GM23338 (cell line): ENCODE measurements around the gene CDC42BPA. TPM values are rescaled to one million over a fixed set of nuclear protein-coding genes. Genes with fewer than 3 reads are reported as not detected.

ENCODE experiments used
- ATAC-seq: fragments of 200-7000 bp; cut with Tn5 transposase; 3 replicates; pipeline ENCODE4 v1.9.1; 2020
- DNase-seq: peaks from one replicate; pipeline ENCODE4 v3.0.0-alpha.2; 2015; ENCODE audit warnings: low spot score
- H2AFZ ChIP-seq: fragments of 200-600 bp; sonication (generic); 2 replicates; pipeline ENCODE4 v1.8.0; 2016; ENCODE audit warnings: antibody characterized with exemption, mild to moderate bottlenecking, moderate library complexity
- H3F3A ChIP-seq: fragments of 200-600 bp; sonication (generic); replicated peaks from 2 replicates; pipeline ENCODE4 v1.8.0; 2017; ENCODE audit warnings: antibody characterized with exemption, mixed run types, low read depth
- H3K27ac ChIP-seq: fragments of 200-600 bp; sonication (generic); 2 replicates; pipeline ENCODE4 v1.6.1; 2016; ENCODE audit warnings: low read depth
- H3K27me3 ChIP-seq: fragments of 200-600 bp; sonication (generic); 2 replicates; pipeline ENCODE4 v1.8.0; 2016; ENCODE audit warnings: mild to moderate bottlenecking, mixed run types, moderate library complexity; ENCODE audit not compliant: insufficient read depth
- H3K36me3 ChIP-seq: fragments of 200-600 bp; sonication (generic); 2 replicates; pipeline ENCODE4 v1.8.0; 2016; ENCODE audit warnings: mild to moderate bottlenecking; ENCODE audit not compliant: insufficient read depth
- H3K4me1 ChIP-seq: fragments of 200-600 bp; sonication (generic); 2 replicates; pipeline ENCODE4 v1.8.0; 2016; ENCODE audit warnings: mild to moderate bottlenecking, moderate library complexity; ENCODE audit not compliant: insufficient read depth
- H3K4me2 ChIP-seq: fragments of 200-600 bp; sonication (generic); 2 replicates; pipeline ENCODE4 v1.7.1; 2017; ENCODE audit warnings: mixed run types
- H3K4me3 ChIP-seq: fragments of 200-600 bp; sonication (generic); 2 replicates; pipeline ENCODE4 v1.6.1; 2016; ENCODE audit warnings: mixed run types
- H3K79me2 ChIP-seq: fragments of 200-600 bp; sonication (generic); replicated peaks from 2 replicates; pipeline ENCODE4 v1.8.0; 2017; ENCODE audit warnings: mild to moderate bottlenecking; ENCODE audit not compliant: insufficient read depth
- H3K9me2 ChIP-seq: fragments of 200-600 bp; sonication (generic); 2 replicates; pipeline ENCODE4 v1.8.0; 2017; ENCODE audit not compliant: insufficient read depth
- H4K20me1 ChIP-seq: fragments of 200-600 bp; sonication (generic); replicated peaks from 2 replicates; pipeline ENCODE4 v1.8.0; 2017; ENCODE audit warnings: mild to moderate bottlenecking; ENCODE audit not compliant: insufficient read depth
- H3K27ac Mint-ChIP-seq: 2 replicates; pipeline ENCODE4 v1.8.0; 2020; ENCODE audit warnings: inconsistent platforms, mild to moderate bottlenecking, moderate library complexity, mixed read lengths
- H3K27me3 Mint-ChIP-seq: 3 replicates; pipeline ENCODE4 v1.8.0; 2022; ENCODE audit warnings: low read depth, mild to moderate bottlenecking, moderate library complexity, mixed read lengths, inconsistent platforms; ENCODE audit not compliant: insufficient read depth, poor library complexity
- H3K36me3 Mint-ChIP-seq: 3 replicates; pipeline ENCODE4 v1.8.0; 2021; ENCODE audit warnings: low read depth, mild to moderate bottlenecking, inconsistent platforms, moderate library complexity, mixed read lengths
- H3K4me1 Mint-ChIP-seq: 3 replicates; pipeline ENCODE4 v1.8.0; 2020; ENCODE audit warnings: mild to moderate bottlenecking, inconsistent platforms, mixed read lengths
- H3K4me3 Mint-ChIP-seq: 3 replicates; pipeline ENCODE4 v1.8.0; 2021; ENCODE audit warnings: moderate library complexity, mild to moderate bottlenecking, inconsistent platforms, mixed read lengths
- H3K9me3 Mint-ChIP-seq: 3 replicates; pipeline ENCODE4 v1.8.0; 2020; ENCODE audit warnings: moderate library complexity, mild to moderate bottlenecking, inconsistent platforms, mixed read lengths
- CREB1 ChIP-seq: fragments of 250-450 bp; sonication (Bioruptor Pico); IDR thresholded peaks from 2 replicates; pipeline ENCODE4 v1.5.0; 2020; ENCODE audit warnings: low read depth, mild to moderate bottlenecking, moderate library complexity
- EZH2 ChIP-seq: fragments of 200-600 bp; sonication (generic); IDR thresholded peaks from one replicate; pipeline ENCODE4 v1.8.0; 2017; ENCODE audit warnings: antibody characterized with exemption, mild to moderate bottlenecking, low read depth; ENCODE audit not compliant: unreplicated experiment
- EZH2phosphoT487 ChIP-seq: fragments of 200-600 bp; sonication (generic); IDR thresholded peaks from one replicate; pipeline ENCODE4 v1.8.1; 2018; ENCODE audit warnings: antibody characterized with exemption; ENCODE audit not compliant: unreplicated experiment
- JUNB ChIP-seq: IDR thresholded peaks from one replicate; pipeline ENCODE4 v1.6.1; 2016; ENCODE audit warnings: antibody characterized with exemption; ENCODE audit not compliant: unreplicated experiment
- NANOG ChIP-seq: IDR thresholded peaks from 2 replicates; pipeline ENCODE4 v1.6.1; 2016; ENCODE audit warnings: antibody characterized with exemption, borderline replicate concordance
- STAT1 ChIP-seq: IDR thresholded peaks from one replicate; pipeline ENCODE4 v1.6.1; 2016; ENCODE audit warnings: antibody characterized with exemption; ENCODE audit not compliant: unreplicated experiment
- ZNF114 ChIP-seq: fragments of 250-450 bp; sonication (Bioruptor Pico); IDR thresholded peaks from 2 replicates; pipeline ENCODE4 v1.5.0; 2020; ENCODE audit warnings: mild to moderate bottlenecking, moderate library complexity
- ZNF331 ChIP-seq: fragments of 250-450 bp; sonication (Bioruptor Pico); IDR thresholded peaks from 2 replicates; pipeline ENCODE4 v1.5.0; 2020; ENCODE audit warnings: low read depth, mild to moderate bottlenecking, moderate library complexity
- polyA plus RNA-seq: library from polyadenylated mRNA; unstranded; fragments of >200 nt; fragmentation: Nextera tagmentation; extraction: Ambion mirVana; gene quantifications from 2 replicates; pipeline ENCODE4 v1.2.1, GENCODE V29; 2016
- total RNA-seq: library from RNA; depleted of rRNA; stranded (reverse); fragments of >200 nt; shearing (Covaris generic); gene quantifications from 2 replicates; pipeline ENCODE4 v1.2.3, GENCODE V29; 2014
- TF ChIP-seq, protein P1 (sequence below), 2 experiments: fragments of 200-600 bp in 1 of 2; sonication (generic) in 1 of 2; conservative IDR thresholded peaks; 2 replicates each; pipeline versions ENCODE4 v1.5.1 to v1.6.1; 2016 to 2017; ENCODE audit warnings: antibody characterized with exemption in 2 of 2, low read depth in 2 of 2, mild to moderate bottlenecking in 2 of 2, moderate library complexity in 1 of 2
- TF ChIP-seq, protein P2 (sequence below): IDR thresholded peaks from one replicate; pipeline ENCODE4 v1.6.1; 2018; ENCODE audit warnings: antibody characterized with exemption; ENCODE audit not compliant: unreplicated experiment
- TF ChIP-seq, protein P3 (sequence below): fragments of 250-450 bp; sonication (Bioruptor Pico); IDR thresholded peaks from 2 replicates; pipeline ENCODE4 v1.5.0; 2020; ENCODE audit warnings: mild to moderate bottlenecking, moderate library complexity
- TF ChIP-seq, protein P4 (sequence below): IDR thresholded peaks from 2 replicates; pipeline ENCODE4 v1.6.1; 2016; ENCODE audit warnings: antibody characterized with exemption

Gene CDC42BPA
- total and polyA plus RNA-seq, 2 experiments from 2014 or later, result 17.7 to 40.1 TPM

DNA sequence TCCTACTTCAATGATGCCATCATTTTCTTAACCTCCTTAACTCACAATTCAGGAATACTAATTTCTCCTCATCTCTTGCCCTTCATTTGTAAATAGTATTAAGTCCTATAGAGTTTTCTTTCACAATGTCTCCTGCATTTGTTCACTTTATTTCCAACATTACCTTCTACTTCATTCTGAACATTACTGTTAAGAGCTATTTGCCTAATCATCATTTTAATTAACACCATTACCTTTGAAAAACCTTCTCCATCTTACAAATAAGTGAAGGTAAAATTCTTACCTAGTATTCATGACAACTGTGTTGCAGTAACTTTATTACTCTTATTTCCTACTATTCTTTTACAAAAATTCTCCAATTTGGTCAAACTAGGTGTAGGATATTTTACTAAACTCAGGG, 240.5 kb downstream of the CDC42BPA start:
- H3K4me1 Mint-ChIP-seq, result peaks cover 3% of the 10 kb centered on the region
- Histone ChIP-seq H2AFZ (no peak overlapping the region), H3K4me1 (peaks cover 4% of the 10 kb centered on the region; the same call in 1 of the 2 replicates), H3K79me2 (no peaks in the 10 kb centered on the region), H3K27me3 (no peaks in the 10 kb centered on the region), H4K20me1 (no peaks in the 10 kb centered on the region), H3K27ac (no peak overlapping the region), H3K4me2 (no peak overlapping the region), H3F3A (no peaks in the 10 kb centered on the region), H3K4me3 (no peak overlapping the region), H3K36me3 (no peaks in the 10 kb centered on the region), H3K9me2 (no peaks in the 10 kb centered on the region)
- H3K36me3 Mint-ChIP-seq, result peaks cover 3% of the 10 kb centered on the region; the same call in 2 of the 3 replicates
- H3K4me3 Mint-ChIP-seq, result no peak overlapping the region
- H3K27ac Mint-ChIP-seq, result no peak overlapping the region
- peaks cover 4% of the 10 kb centered on the region for H3K27me3 Mint-ChIP-seq
- TF ChIP-seq EZH2phosphoT487 (no peak), CREB1 (CRISPR knock-in tag) (no peak), EZH2 (no peak), ZNF331 (CRISPR knock-in tag) (no peak), ZNF114 (CRISPR knock-in tag) (no peak), NANOG (no peak), STAT1 (no peak), JUNB (no peak)
- TF ChIP-seq, protein P1, sequence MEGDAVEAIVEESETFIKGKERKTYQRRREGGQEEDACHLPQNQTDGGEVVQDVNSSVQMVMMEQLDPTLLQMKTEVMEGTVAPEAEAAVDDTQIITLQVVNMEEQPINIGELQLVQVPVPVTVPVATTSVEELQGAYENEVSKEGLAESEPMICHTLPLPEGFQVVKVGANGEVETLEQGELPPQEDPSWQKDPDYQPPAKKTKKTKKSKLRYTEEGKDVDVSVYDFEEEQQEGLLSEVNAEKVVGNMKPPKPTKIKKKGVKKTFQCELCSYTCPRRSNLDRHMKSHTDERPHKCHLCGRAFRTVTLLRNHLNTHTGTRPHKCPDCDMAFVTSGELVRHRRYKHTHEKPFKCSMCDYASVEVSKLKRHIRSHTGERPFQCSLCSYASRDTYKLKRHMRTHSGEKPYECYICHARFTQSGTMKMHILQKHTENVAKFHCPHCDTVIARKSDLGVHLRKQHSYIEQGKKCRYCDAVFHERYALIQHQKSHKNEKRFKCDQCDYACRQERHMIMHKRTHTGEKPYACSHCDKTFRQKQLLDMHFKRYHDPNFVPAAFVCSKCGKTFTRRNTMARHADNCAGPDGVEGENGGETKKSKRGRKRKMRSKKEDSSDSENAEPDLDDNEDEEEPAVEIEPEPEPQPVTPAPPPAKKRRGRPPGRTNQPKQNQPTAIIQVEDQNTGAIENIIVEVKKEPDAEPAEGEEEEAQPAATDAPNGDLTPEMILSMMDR (conservative IDR thresholded peaks at IDR 0.05; ENCODE audit: low read depth in 2 of 2), result no peak
- TF ChIP-seq, protein P2, sequence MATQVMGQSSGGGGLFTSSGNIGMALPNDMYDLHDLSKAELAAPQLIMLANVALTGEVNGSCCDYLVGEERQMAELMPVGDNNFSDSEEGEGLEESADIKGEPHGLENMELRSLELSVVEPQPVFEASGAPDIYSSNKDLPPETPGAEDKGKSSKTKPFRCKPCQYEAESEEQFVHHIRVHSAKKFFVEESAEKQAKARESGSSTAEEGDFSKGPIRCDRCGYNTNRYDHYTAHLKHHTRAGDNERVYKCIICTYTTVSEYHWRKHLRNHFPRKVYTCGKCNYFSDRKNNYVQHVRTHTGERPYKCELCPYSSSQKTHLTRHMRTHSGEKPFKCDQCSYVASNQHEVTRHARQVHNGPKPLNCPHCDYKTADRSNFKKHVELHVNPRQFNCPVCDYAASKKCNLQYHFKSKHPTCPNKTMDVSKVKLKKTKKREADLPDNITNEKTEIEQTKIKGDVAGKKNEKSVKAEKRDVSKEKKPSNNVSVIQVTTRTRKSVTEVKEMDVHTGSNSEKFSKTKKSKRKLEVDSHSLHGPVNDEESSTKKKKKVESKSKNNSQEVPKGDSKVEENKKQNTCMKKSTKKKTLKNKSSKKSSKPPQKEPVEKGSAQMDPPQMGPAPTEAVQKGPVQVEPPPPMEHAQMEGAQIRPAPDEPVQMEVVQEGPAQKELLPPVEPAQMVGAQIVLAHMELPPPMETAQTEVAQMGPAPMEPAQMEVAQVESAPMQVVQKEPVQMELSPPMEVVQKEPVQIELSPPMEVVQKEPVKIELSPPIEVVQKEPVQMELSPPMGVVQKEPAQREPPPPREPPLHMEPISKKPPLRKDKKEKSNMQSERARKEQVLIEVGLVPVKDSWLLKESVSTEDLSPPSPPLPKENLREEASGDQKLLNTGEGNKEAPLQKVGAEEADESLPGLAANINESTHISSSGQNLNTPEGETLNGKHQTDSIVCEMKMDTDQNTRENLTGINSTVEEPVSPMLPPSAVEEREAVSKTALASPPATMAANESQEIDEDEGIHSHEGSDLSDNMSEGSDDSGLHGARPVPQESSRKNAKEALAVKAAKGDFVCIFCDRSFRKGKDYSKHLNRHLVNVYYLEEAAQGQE, result no peak
- TF ChIP-seq, protein P3, sequence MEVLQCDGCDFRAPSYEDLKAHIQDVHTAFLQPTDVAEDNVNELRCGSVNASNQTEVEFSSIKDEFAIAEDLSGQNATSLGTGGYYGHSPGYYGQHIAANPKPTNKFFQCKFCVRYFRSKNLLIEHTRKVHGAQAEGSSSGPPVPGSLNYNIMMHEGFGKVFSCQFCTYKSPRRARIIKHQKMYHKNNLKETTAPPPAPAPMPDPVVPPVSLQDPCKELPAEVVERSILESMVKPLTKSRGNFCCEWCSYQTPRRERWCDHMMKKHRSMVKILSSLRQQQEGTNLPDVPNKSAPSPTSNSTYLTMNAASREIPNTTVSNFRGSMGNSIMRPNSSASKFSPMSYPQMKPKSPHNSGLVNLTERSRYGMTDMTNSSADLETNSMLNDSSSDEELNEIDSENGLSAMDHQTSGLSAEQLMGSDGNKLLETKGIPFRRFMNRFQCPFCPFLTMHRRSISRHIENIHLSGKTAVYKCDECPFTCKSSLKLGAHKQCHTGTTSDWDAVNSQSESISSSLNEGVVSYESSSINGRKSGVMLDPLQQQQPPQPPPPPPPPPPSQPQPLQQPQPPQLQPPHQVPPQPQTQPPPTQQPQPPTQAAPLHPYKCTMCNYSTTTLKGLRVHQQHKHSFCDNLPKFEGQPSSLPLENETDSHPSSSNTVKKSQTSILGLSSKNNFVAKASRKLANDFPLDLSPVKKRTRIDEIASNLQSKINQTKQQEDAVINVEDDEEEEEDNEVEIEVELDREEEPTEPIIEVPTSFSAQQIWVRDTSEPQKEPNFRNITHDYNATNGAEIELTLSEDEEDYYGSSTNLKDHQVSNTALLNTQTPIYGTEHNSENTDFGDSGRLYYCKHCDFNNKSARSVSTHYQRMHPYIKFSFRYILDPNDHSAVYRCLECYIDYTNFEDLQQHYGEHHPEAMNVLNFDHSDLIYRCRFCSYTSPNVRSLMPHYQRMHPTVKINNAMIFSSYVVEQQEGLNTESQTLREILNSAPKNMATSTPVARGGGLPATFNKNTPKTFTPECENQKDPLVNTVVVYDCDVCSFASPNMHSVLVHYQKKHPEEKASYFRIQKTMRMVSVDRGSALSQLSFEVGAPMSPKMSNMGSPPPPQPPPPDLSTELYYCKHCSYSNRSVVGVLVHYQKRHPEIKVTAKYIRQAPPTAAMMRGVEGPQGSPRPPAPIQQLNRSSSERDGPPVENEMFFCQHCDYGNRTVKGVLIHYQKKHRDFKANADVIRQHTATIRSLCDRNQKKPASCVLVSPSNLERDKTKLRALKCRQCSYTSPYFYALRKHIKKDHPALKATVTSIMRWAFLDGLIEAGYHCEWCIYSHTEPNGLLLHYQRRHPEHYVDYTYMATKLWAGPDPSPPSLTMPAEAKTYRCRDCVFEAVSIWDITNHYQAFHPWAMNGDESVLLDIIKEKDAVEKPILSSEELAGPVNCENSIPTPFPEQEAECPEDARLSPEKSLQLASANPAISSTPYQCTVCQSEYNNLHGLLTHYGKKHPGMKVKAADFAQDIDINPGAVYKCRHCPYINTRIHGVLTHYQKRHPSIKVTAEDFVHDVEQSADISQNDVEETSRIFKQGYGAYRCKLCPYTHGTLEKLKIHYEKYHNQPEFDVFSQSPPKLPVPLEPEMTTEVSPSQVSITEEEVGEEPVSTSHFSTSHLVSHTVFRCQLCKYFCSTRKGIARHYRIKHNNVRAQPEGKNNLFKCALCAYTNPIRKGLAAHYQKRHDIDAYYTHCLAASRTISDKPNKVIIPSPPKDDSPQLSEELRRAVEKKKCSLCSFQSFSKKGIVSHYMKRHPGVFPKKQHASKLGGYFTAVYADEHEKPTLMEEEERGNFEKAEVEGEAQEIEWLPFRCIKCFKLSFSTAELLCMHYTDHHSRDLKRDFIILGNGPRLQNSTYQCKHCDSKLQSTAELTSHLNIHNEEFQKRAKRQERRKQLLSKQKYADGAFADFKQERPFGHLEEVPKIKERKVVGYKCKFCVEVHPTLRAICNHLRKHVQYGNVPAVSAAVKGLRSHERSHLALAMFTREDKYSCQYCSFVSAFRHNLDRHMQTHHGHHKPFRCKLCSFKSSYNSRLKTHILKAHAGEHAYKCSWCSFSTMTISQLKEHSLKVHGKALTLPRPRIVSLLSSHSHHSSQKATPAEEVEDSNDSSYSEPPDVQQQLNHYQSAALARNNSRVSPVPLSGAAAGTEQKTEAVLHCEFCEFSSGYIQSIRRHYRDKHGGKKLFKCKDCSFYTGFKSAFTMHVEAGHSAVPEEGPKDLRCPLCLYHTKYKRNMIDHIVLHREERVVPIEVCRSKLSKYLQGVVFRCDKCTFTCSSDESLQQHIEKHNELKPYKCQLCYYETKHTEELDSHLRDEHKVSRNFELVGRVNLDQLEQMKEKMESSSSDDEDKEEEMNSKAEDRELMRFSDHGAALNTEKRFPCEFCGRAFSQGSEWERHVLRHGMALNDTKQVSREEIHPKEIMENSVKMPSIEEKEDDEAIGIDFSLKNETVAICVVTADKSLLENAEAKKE (CRISPR knock-in tag), result no peak
- TF ChIP-seq, protein P4, sequence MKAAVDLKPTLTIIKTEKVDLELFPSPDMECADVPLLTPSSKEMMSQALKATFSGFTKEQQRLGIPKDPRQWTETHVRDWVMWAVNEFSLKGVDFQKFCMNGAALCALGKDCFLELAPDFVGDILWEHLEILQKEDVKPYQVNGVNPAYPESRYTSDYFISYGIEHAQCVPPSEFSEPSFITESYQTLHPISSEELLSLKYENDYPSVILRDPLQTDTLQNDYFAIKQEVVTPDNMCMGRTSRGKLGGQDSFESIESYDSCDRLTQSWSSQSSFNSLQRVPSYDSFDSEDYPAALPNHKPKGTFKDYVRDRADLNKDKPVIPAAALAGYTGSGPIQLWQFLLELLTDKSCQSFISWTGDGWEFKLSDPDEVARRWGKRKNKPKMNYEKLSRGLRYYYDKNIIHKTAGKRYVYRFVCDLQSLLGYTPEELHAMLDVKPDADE, result no peak
- H3K9me3 Mint-ChIP-seq, result no peaks in the 10 kb centered on the region
- ATAC-seq (no peak), DNase-seq (no peak)
